ENCODE results near the gene WDTC1.

DNA sequence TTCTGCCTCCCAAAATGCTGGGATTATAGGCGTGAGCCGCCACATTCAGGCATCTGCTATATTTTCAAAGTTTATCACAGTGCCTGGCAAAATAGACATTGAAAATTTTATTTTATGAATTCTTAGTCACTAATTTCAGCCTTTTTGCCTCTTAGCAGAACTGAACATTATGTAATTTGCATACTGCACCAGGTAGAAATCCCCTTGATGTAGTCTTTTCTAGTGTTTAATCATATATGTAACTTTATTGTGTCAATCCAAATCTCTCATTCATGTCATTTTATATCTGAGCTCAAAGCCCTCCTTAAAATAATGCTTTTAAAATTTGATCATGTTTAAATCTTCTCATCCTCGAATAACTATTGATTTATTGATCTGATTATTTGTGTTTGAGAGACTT, 19.2 kb downstream of the WDTC1 start:
- no peak for TF ChIP-seq CTCF (conservative IDR thresholded peaks at IDR 0.05; ENCODE audit: low read depth, low read length)
- no peak for TF ChIP-seq EZH2 (IDR thresholded peaks at IDR 0.05; ENCODE audit: low read length, unreplicated experiment)
- TF ChIP-seq EZH2phosphoT487 (IDR thresholded peaks at IDR 0.05; ENCODE audit: borderline replicate concordance, low read length), result no peak
